ENCODE results near the gene TPK1. TPM values are rescaled to one million over a fixed set of nuclear protein-coding genes. Genes with fewer than 3 reads are reported as not detected.
"Not testable (repeated sequence)": the region's sequence is repeated elsewhere in the genome, so short reads cannot be mapped to it uniquely, and the experiment has no call there.

The TPK1 gene
- polyA plus RNA-seq, 1 donor from 2014 or later, result 3.5 TPM

GRCh38 chr7:144575456-144575855 lies 260.4 kb downstream of the TPK1 start:
- no peak overlapping the region for H3K27ac ChIP-seq (ENCODE audit: low read length)
- H3K4me3 ChIP-seq (ENCODE audit: low read length), result no peak overlapping the region

DNA sequence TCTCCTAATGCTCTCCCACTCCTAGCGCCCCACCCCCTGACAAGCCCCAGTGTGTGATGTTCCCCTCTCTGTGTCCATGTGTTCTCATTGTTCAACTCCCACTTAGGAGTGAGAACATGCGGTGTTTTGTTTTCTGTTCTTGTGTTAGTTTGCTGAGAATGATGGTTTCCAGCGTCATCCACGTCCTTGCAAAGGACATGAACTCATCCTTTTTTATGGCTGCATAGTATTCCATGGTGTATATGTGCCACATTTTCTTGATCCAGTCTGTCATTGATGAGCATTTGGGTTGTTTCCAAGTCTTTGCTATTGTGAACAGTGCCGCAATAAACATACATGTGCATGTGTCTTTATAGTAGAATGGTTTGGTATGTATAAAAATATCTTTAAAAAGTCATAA lies 261.1 kb downstream of the TPK1 start:
- not testable (repeated sequence) for H3K27me3 ChIP-seq (ENCODE audit: insufficient read depth, low read depth, low read length); H3K9me3 ChIP-seq (ENCODE audit: low read length); H3K79me2 ChIP-seq (replicated peaks; ENCODE audit: insufficient read depth, low read length); H2AFZ ChIP-seq (ENCODE audit: low read depth, low read length); H3K4me3 ChIP-seq (ENCODE audit: low read length); H3K27ac ChIP-seq (ENCODE audit: low read length); H3F3A ChIP-seq (ENCODE audit: insufficient read depth, low read length, poor library complexity, severe bottlenecking); H3K4me2 ChIP-seq (ENCODE audit: low read length); H3K9ac ChIP-seq (ENCODE audit: low read length); H3K9me2 ChIP-seq (ENCODE audit: insufficient read depth, low read length); H3K36me3 ChIP-seq (ENCODE audit: insufficient read depth, low read length); H4K20me1 ChIP-seq (ENCODE audit: insufficient read depth)

More at GRCh38 chr7:144575456-144575855, 260.4 kb downstream of the TPK1 start:
- TF ChIP-seq SMC3 (conservative IDR thresholded peaks at IDR 0.05; ENCODE audit: poor library complexity) (no peak), EP300 (conservative IDR thresholded peaks at IDR 0.05; ENCODE audit: poor library complexity, severe bottlenecking) (no peak), EZH2 (IDR thresholded peaks at IDR 0.05; ENCODE audit: borderline replicate concordance, insufficient read depth, low read length, poor library complexity, severe bottlenecking) (no peak)
- H3K79me2 ChIP-seq (replicated peaks; ENCODE audit: insufficient read depth, low read length), result no peaks in the 10 kb centered on the region
- H3K9me3 ChIP-seq (ENCODE audit: low read length), result no peaks in the 10 kb centered on the region
- H3K27me3 ChIP-seq (ENCODE audit: insufficient read depth, low read depth, low read length), result no peaks in the 10 kb centered on the region
- no peak overlapping the region for H3K9ac ChIP-seq (ENCODE audit: low read length)
- no peaks in the 10 kb centered on the region for H3K36me3 ChIP-seq (ENCODE audit: insufficient read depth, low read length)
- no peaks in the 10 kb centered on the region for H4K20me1 ChIP-seq (ENCODE audit: insufficient read depth)
- H3K9me2 ChIP-seq (ENCODE audit: insufficient read depth, low read length), result no peaks in the 10 kb centered on the region
- H3K4me2 ChIP-seq (ENCODE audit: low read length), result no peak overlapping the region
- no peaks in the 10 kb centered on the region for H3F3A ChIP-seq (ENCODE audit: insufficient read depth, low read length, poor library complexity, severe bottlenecking)
- no peak overlapping the region for H2AFZ ChIP-seq (ENCODE audit: low read depth, low read length)

DNA sequence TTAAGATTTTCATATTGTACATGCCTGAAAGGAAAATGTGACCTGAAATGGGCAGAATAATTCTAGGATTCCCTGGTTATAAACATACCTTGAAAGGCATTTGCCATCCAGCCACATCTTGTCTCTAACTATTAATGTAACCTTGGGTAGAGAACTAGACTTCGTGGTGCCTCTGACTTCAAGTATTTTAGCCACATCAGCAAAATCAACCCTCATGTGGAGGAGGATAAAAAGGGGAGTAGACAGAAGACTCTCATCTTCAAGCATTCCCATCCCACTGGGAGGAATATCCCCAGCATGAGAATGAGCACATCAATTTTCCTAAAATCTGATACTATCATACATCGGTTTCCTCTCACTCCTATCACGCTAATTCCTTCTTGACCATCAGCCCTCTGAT lies 267.6 kb downstream of the TPK1 start:
- H3K9me3 ChIP-seq (ENCODE audit: low read length), result no peaks in the 10 kb centered on the region

More for the DNA sequence above, 267.6 kb downstream of the TPK1 start:
- H3K9me2 ChIP-seq (ENCODE audit: insufficient read depth, low read length), result no peaks in the 10 kb centered on the region
- no peaks in the 10 kb centered on the region for H3F3A ChIP-seq (ENCODE audit: insufficient read depth, low read length, poor library complexity, severe bottlenecking)
- no peak overlapping the region for H2AFZ ChIP-seq (ENCODE audit: low read depth, low read length)
- H3K27me3 ChIP-seq (ENCODE audit: insufficient read depth, low read depth, low read length), result no peaks in the 10 kb centered on the region
- no peaks in the 10 kb centered on the region for H3K36me3 ChIP-seq (ENCODE audit: insufficient read depth, low read length)
- H3K79me2 ChIP-seq (replicated peaks; ENCODE audit: insufficient read depth, low read length), result no peaks in the 10 kb centered on the region
- H3K4me3 ChIP-seq (ENCODE audit: low read length), result no peak overlapping the region
- H3K27ac ChIP-seq (ENCODE audit: low read length), result no peak overlapping the region
- H4K20me1 ChIP-seq (ENCODE audit: insufficient read depth), result no peaks in the 10 kb centered on the region
- no peak overlapping the region for H3K4me2 ChIP-seq (ENCODE audit: low read length)
- TF ChIP-seq RAD21 (conservative IDR thresholded peaks at IDR 0.05) (no peak), REST (IDR thresholded peaks at IDR 0.05; ENCODE audit: borderline replicate concordance) (no peak), TAF1 (IDR thresholded peaks at IDR 0.05; ENCODE audit: low read depth) (no peak), MXI1 (conservative IDR thresholded peaks at IDR 0.05; ENCODE audit: poor library complexity, severe bottlenecking) (no peak), EZH2 (IDR thresholded peaks at IDR 0.05; ENCODE audit: borderline replicate concordance, insufficient read depth, low read length, poor library complexity, severe bottlenecking) (no peak), SMC3 (conservative IDR thresholded peaks at IDR 0.05; ENCODE audit: poor library complexity) (no peak), POLR2AphosphoS5 (IDR thresholded peaks at IDR 0.05) (no peak), EP300 (conservative IDR thresholded peaks at IDR 0.05; ENCODE audit: poor library complexity, severe bottlenecking) (no peak)
- TF ChIP-seq, protein P1, sequence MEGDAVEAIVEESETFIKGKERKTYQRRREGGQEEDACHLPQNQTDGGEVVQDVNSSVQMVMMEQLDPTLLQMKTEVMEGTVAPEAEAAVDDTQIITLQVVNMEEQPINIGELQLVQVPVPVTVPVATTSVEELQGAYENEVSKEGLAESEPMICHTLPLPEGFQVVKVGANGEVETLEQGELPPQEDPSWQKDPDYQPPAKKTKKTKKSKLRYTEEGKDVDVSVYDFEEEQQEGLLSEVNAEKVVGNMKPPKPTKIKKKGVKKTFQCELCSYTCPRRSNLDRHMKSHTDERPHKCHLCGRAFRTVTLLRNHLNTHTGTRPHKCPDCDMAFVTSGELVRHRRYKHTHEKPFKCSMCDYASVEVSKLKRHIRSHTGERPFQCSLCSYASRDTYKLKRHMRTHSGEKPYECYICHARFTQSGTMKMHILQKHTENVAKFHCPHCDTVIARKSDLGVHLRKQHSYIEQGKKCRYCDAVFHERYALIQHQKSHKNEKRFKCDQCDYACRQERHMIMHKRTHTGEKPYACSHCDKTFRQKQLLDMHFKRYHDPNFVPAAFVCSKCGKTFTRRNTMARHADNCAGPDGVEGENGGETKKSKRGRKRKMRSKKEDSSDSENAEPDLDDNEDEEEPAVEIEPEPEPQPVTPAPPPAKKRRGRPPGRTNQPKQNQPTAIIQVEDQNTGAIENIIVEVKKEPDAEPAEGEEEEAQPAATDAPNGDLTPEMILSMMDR (IDR thresholded peaks at IDR 0.05; ENCODE audit: poor library complexity, severe bottlenecking), result no peak
- H3K9ac ChIP-seq (ENCODE audit: low read length), result no peak overlapping the region
